ENCODE measurements around the gene BCAS1. TPM values are rescaled to one million over a fixed set of nuclear protein-coding genes. Genes with fewer than 3 reads are reported as not detected.

Gene BCAS1
- total RNA-seq, 1 donor from 2014 or later = not detected

GRCh38 chr20:54040531-54040930 is 29.9 kb downstream of the BCAS1 start:
- TF ChIP-seq, protein P1, sequence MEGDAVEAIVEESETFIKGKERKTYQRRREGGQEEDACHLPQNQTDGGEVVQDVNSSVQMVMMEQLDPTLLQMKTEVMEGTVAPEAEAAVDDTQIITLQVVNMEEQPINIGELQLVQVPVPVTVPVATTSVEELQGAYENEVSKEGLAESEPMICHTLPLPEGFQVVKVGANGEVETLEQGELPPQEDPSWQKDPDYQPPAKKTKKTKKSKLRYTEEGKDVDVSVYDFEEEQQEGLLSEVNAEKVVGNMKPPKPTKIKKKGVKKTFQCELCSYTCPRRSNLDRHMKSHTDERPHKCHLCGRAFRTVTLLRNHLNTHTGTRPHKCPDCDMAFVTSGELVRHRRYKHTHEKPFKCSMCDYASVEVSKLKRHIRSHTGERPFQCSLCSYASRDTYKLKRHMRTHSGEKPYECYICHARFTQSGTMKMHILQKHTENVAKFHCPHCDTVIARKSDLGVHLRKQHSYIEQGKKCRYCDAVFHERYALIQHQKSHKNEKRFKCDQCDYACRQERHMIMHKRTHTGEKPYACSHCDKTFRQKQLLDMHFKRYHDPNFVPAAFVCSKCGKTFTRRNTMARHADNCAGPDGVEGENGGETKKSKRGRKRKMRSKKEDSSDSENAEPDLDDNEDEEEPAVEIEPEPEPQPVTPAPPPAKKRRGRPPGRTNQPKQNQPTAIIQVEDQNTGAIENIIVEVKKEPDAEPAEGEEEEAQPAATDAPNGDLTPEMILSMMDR (IDR thresholded peaks at IDR 0.05) = no peak
- H3K36me3 Mint-ChIP-seq (ENCODE audit: low read depth) = no peaks in the 10 kb centered on the region
- no peak for DNase-seq (ENCODE audit: low spot score)

GRCh38 chr20:54038961-54039360 is 31.4 kb downstream of the BCAS1 start:
- no peak overlapping the region for H3K27ac Mint-ChIP-seq (ENCODE audit: unreplicated experiment)
- H3K4me3 Mint-ChIP-seq (ENCODE audit: unreplicated experiment) = no peak overlapping the region
- peaks cover 4% of the 10 kb centered on the region for H3K4me1 Mint-ChIP-seq (ENCODE audit: low read depth)
- no peaks in the 10 kb centered on the region for H3K36me3 Mint-ChIP-seq (ENCODE audit: low read depth)
- no peak for DNase-seq (ENCODE audit: low spot score)
- peaks cover 5% of the 10 kb centered on the region for H3K27me3 Mint-ChIP-seq (ENCODE audit: low read depth)
- TF ChIP-seq, protein P1 (IDR thresholded peaks at IDR 0.05) = no peak
- H3K9me3 Mint-ChIP-seq (ENCODE audit: low read depth) = no peaks in the 10 kb centered on the region

More at GRCh38 chr20:54040531-54040930, 29.9 kb downstream of the BCAS1 start:
- Mint-ChIP-seq H3K9me3 (ENCODE audit: low read depth) (no peaks in the 10 kb centered on the region), H3K4me1 (ENCODE audit: low read depth) (peaks cover 9% of the 10 kb centered on the region), H3K4me3 (ENCODE audit: unreplicated experiment) (no peak overlapping the region), H3K27me3 (ENCODE audit: low read depth) (peaks cover 5% of the 10 kb centered on the region), H3K27ac (ENCODE audit: unreplicated experiment) (no peak overlapping the region)

- peaks cover 6% of the 10 kb centered on the region for H3K9me3 Mint-ChIP-seq (ENCODE audit: low read depth)
- peaks cover 2% of the 10 kb centered on the region for H3K4me1 Mint-ChIP-seq (ENCODE audit: low read depth)
- H3K4me3 Mint-ChIP-seq (ENCODE audit: unreplicated experiment) = no peak overlapping the region
- H3K27me3 Mint-ChIP-seq (ENCODE audit: low read depth) = peaks cover 10% of the 10 kb centered on the region
- TF ChIP-seq, protein P1 (IDR thresholded peaks at IDR 0.05) = no peak
- no peak overlapping the region for H3K27ac Mint-ChIP-seq (ENCODE audit: unreplicated experiment)
- no peaks in the 10 kb centered on the region for H3K36me3 Mint-ChIP-seq (ENCODE audit: low read depth)
- no peak for DNase-seq (ENCODE audit: low spot score)
Observed at GRCh38 chr20:54037525-54037924, 32.9 kb downstream of the BCAS1 start.

DNA sequence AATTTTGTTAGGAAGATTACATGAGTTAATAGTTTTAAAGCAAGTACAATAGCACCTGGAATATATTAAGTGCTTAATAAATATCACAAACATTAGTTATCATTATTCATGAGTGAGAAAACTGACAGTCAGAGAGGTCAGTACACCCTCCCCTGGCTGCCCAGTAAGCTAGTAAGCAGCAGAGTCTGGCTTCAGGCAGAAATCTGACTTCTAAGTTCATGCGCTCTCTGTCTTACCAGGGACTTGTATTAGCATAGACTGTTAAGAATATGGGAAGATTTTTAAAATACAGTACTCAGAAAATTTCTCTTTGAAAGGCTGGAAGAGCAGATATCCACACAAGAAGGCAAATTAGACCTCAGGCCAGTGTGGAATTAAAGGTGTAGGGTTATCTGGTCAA is 40.8 kb downstream of the BCAS1 start:
- no peak for DNase-seq (ENCODE audit: low spot score)
- H3K27me3 Mint-ChIP-seq (ENCODE audit: low read depth) = peaks cover 13% of the 10 kb centered on the region
- H3K4me3 Mint-ChIP-seq (ENCODE audit: unreplicated experiment) = no peak overlapping the region
- TF ChIP-seq, protein P1 (IDR thresholded peaks at IDR 0.05) = no peak
- H3K4me1 Mint-ChIP-seq (ENCODE audit: low read depth) = no peaks in the 10 kb centered on the region
- H3K27ac Mint-ChIP-seq (ENCODE audit: unreplicated experiment) = no peak overlapping the region
- H3K36me3 Mint-ChIP-seq (ENCODE audit: low read depth) = no peaks in the 10 kb centered on the region
- peaks cover 17% of the 10 kb centered on the region for H3K9me3 Mint-ChIP-seq (ENCODE audit: low read depth)

DNA sequence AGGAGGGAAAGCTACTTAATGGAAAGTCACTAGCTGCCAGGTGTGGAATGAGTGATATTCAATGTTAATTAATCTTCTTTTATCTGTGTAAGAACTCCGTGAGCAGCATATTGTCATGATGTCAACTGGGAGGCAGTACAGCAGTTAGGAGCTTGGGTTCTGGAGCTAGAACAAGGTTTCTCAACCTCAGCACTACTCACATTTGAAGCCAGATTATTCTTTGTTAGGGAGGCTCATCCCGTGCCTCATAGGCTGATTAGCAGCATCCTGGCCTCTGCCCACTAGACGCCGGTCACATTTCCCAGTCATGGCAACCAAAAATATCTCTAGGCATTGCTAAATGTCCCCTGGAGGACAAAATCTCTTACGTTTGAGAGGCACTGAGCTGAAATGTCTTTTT is 41.2 kb downstream of the BCAS1 start:
- peaks cover 15% of the 10 kb centered on the region for H3K27me3 Mint-ChIP-seq (ENCODE audit: low read depth)
- no peak for DNase-seq (ENCODE audit: low spot score)
- H3K36me3 Mint-ChIP-seq (ENCODE audit: low read depth) = no peaks in the 10 kb centered on the region
- peaks cover 17% of the 10 kb centered on the region for H3K9me3 Mint-ChIP-seq (ENCODE audit: low read depth)
- TF ChIP-seq, protein P1 (IDR thresholded peaks at IDR 0.05) = no peak
- H3K4me1 Mint-ChIP-seq (ENCODE audit: low read depth) = no peaks in the 10 kb centered on the region
- H3K27ac Mint-ChIP-seq (ENCODE audit: unreplicated experiment) = no peak overlapping the region
- H3K4me3 Mint-ChIP-seq (ENCODE audit: unreplicated experiment) = no peak overlapping the region
